ENCODE data around the gene TFAP2D.

The TFAP2D gene

GRCh38 chr6:50713226-50713625 is at the start of gene TFAP2D:
TFAP2D (plus strand) TSS chr6:50713526; CDS start chr6:50714056, 530 bp downstream.
- DNase-seq: no peak

GRCh38 chr6:50663806-50664205 is 49.5 kb upstream of the TFAP2D start:
- no peak for DNase-seq

- no peak for DNase-seq
Observed at GRCh38 chr6:50666089-50666488, 47.2 kb upstream of the TFAP2D start.

- DNase-seq: no peak
Observed at GRCh38 chr6:50681213-50681824, 32.0 kb upstream of the TFAP2D start.

- no peak for DNase-seq
Observed at GRCh38 chr6:50689210-50689609, 24.1 kb upstream of the TFAP2D start.

- DNase-seq: no peak
Observed at GRCh38 chr6:50691814-50692495, 21.4 kb upstream of the TFAP2D start.

GRCh38 chr6:50698546-50698945 is 14.8 kb upstream of the TFAP2D start:
- DNase-seq: no peak

- no peak for DNase-seq
Observed at GRCh38 chr6:50699051-50699775, 14.1 kb upstream of the TFAP2D start.

- no peak for DNase-seq
Observed at GRCh38 chr6:50706575-50706974, 6.8 kb upstream of the TFAP2D start.

GRCh38 chr6:50707191-50707590 is 6.1 kb upstream of the TFAP2D start:
- no peak for DNase-seq

- DNase-seq: no peak
Observed at GRCh38 chr6:50707652-50708300, 5.5 kb upstream of the TFAP2D start.

GRCh38 chr6:50708664-50709365 is 4.5 kb upstream of the TFAP2D start:
- DNase-seq: no peak

- no peak for DNase-seq
Observed at GRCh38 chr6:50709366-50709734, 4.0 kb upstream of the TFAP2D start.

GRCh38 chr6:50711686-50712085 is 1.6 kb upstream of the TFAP2D start:
- no peak for DNase-seq

- no peak for DNase-seq
Observed at GRCh38 chr6:50712291-50712690, 1.0 kb upstream of the TFAP2D start.

GRCh38 chr6:50713977-50714486 is 706 bp downstream of the TFAP2D start:
- no peak for DNase-seq

GRCh38 chr6:50714487-50715379 is 1.4 kb downstream of the TFAP2D start:
- no peak for DNase-seq

- no peak for DNase-seq
Observed at GRCh38 chr6:50716899-50717509, 3.7 kb downstream of the TFAP2D start.

GRCh38 chr6:50717734-50718457 is 4.6 kb downstream of the TFAP2D start:
- no peak for DNase-seq

GRCh38 chr6:50718566-50718965 is 5.2 kb downstream of the TFAP2D start:
- no peak for DNase-seq

GRCh38 chr6:50720623-50721022 is 7.3 kb downstream of the TFAP2D start:
- no peak for DNase-seq
